ENCODE data around the gene PRKN.

- no peak for TF ChIP-seq EZH2phosphoT487 (IDR thresholded peaks at IDR 0.05; ENCODE audit: insufficient read depth, low read depth)
- TF ChIP-seq EZH2 (IDR thresholded peaks at IDR 0.05; ENCODE audit: insufficient read depth, poor library complexity, severe bottlenecking) = no peak
These were observed 1144.0 kb downstream of the PRKN start for GRCh38 chr6:161583584-161583983.
